ENCODE results near the gene ATP2B2.

Gene ATP2B2

DNA sequence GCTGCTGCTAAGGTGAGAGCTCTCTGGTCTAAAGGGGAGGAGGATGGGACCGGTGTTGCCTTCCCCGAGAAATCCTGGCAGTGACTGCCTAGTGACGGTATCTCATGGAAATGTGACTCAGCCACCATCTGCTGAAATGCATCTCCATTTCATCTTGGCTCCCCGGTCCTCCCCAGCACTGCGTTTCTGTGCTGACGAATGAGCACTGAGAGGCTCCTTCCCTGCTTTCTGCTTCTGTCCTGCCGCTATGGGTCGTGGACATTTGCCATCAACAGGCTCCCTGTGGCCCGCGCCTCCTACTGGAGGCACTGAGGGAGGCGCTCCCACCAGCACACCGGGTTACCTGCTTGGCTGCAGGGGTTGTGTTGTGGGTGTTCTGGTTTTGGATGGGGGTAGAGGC is 170.9 kb downstream of the ATP2B2 start:
- 0 out of 3 replicates have a peak, but pooled peaks have one; percentile 11 for ATAC-seq (ENCODE audit: low read depth)
- no peak for DNase-seq (ENCODE audit: low spot score)
- no peaks in the 10 kb centered on the region for H3K9me3 ChIP-seq (ENCODE audit: severe bottlenecking)
- no peak overlapping the region for H3K27ac ChIP-seq (ENCODE audit: poor library complexity, severe bottlenecking)
- TF ChIP-seq, protein P1, sequence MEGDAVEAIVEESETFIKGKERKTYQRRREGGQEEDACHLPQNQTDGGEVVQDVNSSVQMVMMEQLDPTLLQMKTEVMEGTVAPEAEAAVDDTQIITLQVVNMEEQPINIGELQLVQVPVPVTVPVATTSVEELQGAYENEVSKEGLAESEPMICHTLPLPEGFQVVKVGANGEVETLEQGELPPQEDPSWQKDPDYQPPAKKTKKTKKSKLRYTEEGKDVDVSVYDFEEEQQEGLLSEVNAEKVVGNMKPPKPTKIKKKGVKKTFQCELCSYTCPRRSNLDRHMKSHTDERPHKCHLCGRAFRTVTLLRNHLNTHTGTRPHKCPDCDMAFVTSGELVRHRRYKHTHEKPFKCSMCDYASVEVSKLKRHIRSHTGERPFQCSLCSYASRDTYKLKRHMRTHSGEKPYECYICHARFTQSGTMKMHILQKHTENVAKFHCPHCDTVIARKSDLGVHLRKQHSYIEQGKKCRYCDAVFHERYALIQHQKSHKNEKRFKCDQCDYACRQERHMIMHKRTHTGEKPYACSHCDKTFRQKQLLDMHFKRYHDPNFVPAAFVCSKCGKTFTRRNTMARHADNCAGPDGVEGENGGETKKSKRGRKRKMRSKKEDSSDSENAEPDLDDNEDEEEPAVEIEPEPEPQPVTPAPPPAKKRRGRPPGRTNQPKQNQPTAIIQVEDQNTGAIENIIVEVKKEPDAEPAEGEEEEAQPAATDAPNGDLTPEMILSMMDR (IDR thresholded peaks at IDR 0.05; ENCODE audit: poor library complexity, severe bottlenecking), result no peak
- no peaks in the 10 kb centered on the region for H3K4me1 ChIP-seq (ENCODE audit: insufficient read depth, poor library complexity, severe bottlenecking)
- H3K4me3 ChIP-seq (ENCODE audit: severe bottlenecking), result no peak overlapping the region
- H3K36me3 ChIP-seq (ENCODE audit: low read depth), result no peaks in the 10 kb centered on the region
- peaks cover 19% of the 10 kb centered on the region for H3K27me3 ChIP-seq (ENCODE audit: insufficient read depth, poor library complexity, severe bottlenecking)

DNA sequence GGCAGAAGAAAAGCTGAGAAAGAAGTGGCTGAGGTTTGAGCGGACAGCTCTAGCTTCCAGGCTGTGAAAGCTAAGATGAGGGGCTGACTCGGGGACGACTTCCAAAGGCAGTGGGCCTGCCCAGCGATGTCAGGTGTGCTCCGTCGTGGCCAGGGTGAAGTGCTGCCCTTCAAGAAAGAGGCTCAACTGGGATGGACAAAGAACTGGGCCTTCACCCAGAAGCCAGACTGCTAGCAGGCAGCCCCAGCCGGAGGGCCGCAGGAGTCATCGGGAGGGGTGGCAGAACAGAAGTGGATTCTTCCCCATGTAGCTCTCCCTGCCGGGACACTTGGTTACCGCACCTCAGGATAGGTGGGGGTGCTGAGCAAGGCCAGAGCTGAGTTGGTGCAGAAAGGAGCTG is 171.3 kb downstream of the ATP2B2 start:
- H3K27ac ChIP-seq (ENCODE audit: poor library complexity, severe bottlenecking), result no peak overlapping the region
- DNase-seq (ENCODE audit: low spot score), result no peak
- no peaks in the 10 kb centered on the region for H3K9me3 ChIP-seq (ENCODE audit: severe bottlenecking)
- H3K27me3 ChIP-seq (ENCODE audit: insufficient read depth, poor library complexity, severe bottlenecking), result peaks cover 23% of the 10 kb centered on the region
- H3K4me3 ChIP-seq (ENCODE audit: severe bottlenecking), result no peak overlapping the region
- TF ChIP-seq, protein P1 (IDR thresholded peaks at IDR 0.05; ENCODE audit: poor library complexity, severe bottlenecking), result no peak
- no peaks in the 10 kb centered on the region for H3K36me3 ChIP-seq (ENCODE audit: low read depth)
- H3K4me1 ChIP-seq (ENCODE audit: insufficient read depth, poor library complexity, severe bottlenecking), result no peaks in the 10 kb centered on the region
- no peak for ATAC-seq (ENCODE audit: low read depth)

DNA sequence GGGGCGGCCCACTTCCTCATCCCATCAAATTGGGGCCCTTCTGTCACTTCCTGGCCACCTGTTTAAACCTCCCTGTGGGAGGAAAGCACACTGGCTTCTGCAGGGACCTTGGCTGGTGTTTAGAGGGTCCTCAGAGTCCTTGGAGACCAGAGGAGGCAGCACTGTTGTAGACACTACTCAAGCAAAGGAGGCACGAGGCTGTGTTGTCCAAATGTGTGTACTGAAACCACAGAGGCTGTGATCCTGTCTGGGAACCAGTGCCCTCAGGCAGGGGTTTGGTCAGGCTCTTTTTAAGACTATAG is 172.1 kb downstream of the ATP2B2 start:
- Histone ChIP-seq H3K36me3 (ENCODE audit: low read depth) (no peaks in the 10 kb centered on the region), H3K9me3 (ENCODE audit: severe bottlenecking) (no peaks in the 10 kb centered on the region), H3K27ac (ENCODE audit: poor library complexity, severe bottlenecking) (no peak overlapping the region), H3K27me3 (ENCODE audit: insufficient read depth, poor library complexity, severe bottlenecking) (peaks cover 30% of the 10 kb centered on the region), H3K4me3 (ENCODE audit: severe bottlenecking) (no peak overlapping the region), H3K4me1 (ENCODE audit: insufficient read depth, poor library complexity, severe bottlenecking) (no peaks in the 10 kb centered on the region)
- no peak for ATAC-seq (ENCODE audit: low read depth)
- TF ChIP-seq, protein P1 (IDR thresholded peaks at IDR 0.05; ENCODE audit: poor library complexity, severe bottlenecking), result no peak
- DNase-seq (ENCODE audit: low spot score), result no peak

DNA sequence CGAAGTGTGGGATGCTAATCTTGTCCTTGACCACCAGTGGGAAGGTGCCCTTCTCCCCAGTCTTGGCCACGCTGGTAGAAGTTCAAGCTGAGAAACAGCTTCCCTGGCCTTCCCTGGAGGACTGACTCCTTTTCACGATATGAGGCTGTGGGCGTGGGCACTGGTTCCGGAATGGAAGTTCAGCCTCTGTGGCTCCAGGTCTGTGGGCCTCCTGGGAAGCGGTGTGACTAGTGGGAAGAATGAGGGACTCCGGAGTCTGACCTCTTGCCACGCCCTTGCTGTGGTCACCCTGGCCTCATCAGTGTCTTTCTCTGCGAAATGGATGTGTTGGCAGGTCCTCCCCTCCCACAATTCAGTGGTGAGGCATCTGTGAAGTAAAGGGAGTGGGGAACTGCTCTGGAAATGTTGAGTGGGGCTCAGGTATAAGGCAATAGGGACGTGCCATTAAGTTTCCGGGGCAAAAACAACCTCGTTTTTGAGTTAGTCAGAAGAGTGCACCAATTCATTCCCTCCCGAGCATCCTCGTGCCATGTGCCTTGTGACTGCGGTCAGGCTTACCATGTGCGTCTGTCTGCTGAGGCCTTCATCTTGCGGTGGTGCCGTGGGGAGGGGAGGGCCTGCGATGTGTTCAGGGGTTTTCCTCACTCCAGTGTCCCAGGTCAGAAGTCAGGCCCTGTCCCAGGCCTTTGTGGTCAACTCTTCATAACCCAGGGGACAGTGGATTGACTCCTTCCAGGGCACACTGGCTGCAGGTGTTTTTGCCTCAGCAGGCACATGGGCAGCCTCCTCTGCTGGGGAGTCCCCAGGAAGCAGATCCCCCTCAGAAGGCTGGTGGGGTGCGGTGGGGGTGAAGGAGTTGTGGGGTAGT is 172.7 kb downstream of the ATP2B2 start:
- Histone ChIP-seq H3K4me3 (ENCODE audit: severe bottlenecking) (no peak overlapping the region), H3K36me3 (ENCODE audit: low read depth) (no peaks in the 10 kb centered on the region), H3K9me3 (ENCODE audit: severe bottlenecking) (no peaks in the 10 kb centered on the region), H3K27me3 (ENCODE audit: insufficient read depth, poor library complexity, severe bottlenecking) (peaks cover 36% of the 10 kb centered on the region), H3K27ac (ENCODE audit: poor library complexity, severe bottlenecking) (no peak overlapping the region), H3K4me1 (ENCODE audit: insufficient read depth, poor library complexity, severe bottlenecking) (no peaks in the 10 kb centered on the region)
- ATAC-seq (ENCODE audit: low read depth) (no peak), DNase-seq (ENCODE audit: low spot score) (no peak)
- TF ChIP-seq, protein P1 (IDR thresholded peaks at IDR 0.05; ENCODE audit: poor library complexity, severe bottlenecking), result no peak

DNA sequence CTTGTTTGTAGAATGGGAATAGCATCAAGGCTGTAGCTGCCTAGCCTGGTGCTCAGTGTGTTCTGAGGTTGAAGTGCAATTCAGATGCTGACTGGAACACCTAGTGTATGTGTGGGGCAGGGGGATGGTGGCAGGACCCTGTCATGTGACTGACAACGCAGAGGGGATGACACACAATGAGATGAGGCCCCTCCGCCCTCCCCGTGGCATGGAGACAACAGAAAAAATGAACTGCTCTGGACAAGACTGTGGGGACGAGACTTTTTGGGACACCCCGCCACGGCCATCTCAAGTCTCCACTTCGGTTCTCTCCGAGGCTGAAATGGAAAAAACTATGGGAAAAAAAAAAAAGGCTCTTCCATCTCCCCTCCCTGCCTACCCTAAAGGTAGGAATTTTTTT is 174.1 kb downstream of the ATP2B2 start:
- H3K36me3 ChIP-seq (ENCODE audit: low read depth), result no peaks in the 10 kb centered on the region
- no peak overlapping the region for H3K4me3 ChIP-seq (ENCODE audit: severe bottlenecking)
- peaks cover 49% of the 10 kb centered on the region for H3K27me3 ChIP-seq (ENCODE audit: insufficient read depth, poor library complexity, severe bottlenecking)
- TF ChIP-seq, protein P1 (IDR thresholded peaks at IDR 0.05; ENCODE audit: poor library complexity, severe bottlenecking), result no peak
- H3K9me3 ChIP-seq (ENCODE audit: severe bottlenecking), result no peaks in the 10 kb centered on the region
- DNase-seq (ENCODE audit: low spot score), result no peak
- H3K27ac ChIP-seq (ENCODE audit: poor library complexity, severe bottlenecking), result no peak overlapping the region
- no peak for ATAC-seq (ENCODE audit: low read depth)
- H3K4me1 ChIP-seq (ENCODE audit: insufficient read depth, poor library complexity, severe bottlenecking), result no peaks in the 10 kb centered on the region

All from RWPE2 (cell line).